ENCODE measurements around the gene ADGRG3.
"Not testable (repeated sequence)": the region's sequence is repeated elsewhere in the genome, so short reads cannot be mapped to it uniquely, and the experiment has no call there.

Gene ADGRG3

DNA sequence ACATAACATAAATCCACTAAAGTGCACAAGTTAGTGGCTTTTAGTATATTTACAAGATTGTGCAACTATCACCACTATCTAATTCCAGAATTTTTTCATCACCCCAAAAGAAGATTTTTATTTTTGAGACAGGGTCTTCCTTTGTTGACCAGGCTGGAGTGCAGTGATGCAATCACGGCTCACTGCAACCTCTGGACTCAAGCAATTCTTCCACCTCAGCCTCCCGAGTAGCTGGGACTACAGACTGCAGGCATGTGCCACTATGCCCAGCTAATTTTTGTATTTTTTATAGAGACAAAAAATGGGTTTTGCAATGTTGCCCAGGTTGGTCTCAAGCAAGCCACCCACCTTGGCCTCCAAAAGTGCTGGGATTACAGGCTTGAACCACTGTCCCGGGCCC, 41.6 kb downstream of the ADGRG3 start:
- TF ChIP-seq, protein P1, sequence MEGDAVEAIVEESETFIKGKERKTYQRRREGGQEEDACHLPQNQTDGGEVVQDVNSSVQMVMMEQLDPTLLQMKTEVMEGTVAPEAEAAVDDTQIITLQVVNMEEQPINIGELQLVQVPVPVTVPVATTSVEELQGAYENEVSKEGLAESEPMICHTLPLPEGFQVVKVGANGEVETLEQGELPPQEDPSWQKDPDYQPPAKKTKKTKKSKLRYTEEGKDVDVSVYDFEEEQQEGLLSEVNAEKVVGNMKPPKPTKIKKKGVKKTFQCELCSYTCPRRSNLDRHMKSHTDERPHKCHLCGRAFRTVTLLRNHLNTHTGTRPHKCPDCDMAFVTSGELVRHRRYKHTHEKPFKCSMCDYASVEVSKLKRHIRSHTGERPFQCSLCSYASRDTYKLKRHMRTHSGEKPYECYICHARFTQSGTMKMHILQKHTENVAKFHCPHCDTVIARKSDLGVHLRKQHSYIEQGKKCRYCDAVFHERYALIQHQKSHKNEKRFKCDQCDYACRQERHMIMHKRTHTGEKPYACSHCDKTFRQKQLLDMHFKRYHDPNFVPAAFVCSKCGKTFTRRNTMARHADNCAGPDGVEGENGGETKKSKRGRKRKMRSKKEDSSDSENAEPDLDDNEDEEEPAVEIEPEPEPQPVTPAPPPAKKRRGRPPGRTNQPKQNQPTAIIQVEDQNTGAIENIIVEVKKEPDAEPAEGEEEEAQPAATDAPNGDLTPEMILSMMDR (IDR thresholded peaks at IDR 0.05; ENCODE audit: low read length), result no peak
- TF ChIP-seq EZH2phosphoT487 (IDR thresholded peaks at IDR 0.05; ENCODE audit: low read length), result no peak
- no peak for TF ChIP-seq EZH2 (optimal IDR thresholded peaks at IDR 0.05; ENCODE audit: low read depth, low read length)
- peaks cover 1% of the 10 kb centered on the region; the same call in 1 of the 2 replicates for H3K27me3 ChIP-seq (replicated peaks; ENCODE audit: insufficient read depth, low read length)

DNA sequence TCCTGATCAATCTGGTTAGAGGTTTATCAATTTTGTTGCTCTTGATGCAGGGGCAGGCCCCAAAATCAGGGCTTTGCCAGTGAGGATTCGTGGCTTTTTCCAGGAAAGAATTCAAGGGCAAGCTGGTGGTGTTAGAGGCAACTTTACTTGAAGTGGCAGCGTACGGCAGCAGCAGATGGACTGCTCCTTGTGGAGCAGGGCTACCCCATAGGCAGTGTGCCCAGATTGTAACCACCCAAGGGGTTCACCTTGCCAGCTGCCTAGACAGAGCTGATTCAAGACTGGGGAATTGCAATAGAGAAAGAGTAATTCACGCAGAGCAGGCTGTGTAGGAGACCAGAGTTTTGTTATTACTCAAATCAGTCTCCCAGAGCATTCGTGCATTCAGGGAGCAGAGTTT, 43.2 kb downstream of the ADGRG3 start:
- no peaks in the 10 kb centered on the region for H3F3A ChIP-seq (ENCODE audit: insufficient read depth, low read length)
- H3K79me2 ChIP-seq (ENCODE audit: low read length), result no peaks in the 10 kb centered on the region
- H3K4me2 ChIP-seq (ENCODE audit: low read depth, low read length), result no peak overlapping the region
- no peaks in the 10 kb centered on the region for H4K20me1 ChIP-seq (ENCODE audit: insufficient read depth, low read length)
- H3K4me1 ChIP-seq (ENCODE audit: low read length), result no peaks in the 10 kb centered on the region
- H3K9ac ChIP-seq (ENCODE audit: low read length), result no peak overlapping the region
- TF ChIP-seq EZH2phosphoT487 (IDR thresholded peaks at IDR 0.05; ENCODE audit: low read length), result no peak
- TF ChIP-seq, protein P1 (IDR thresholded peaks at IDR 0.05; ENCODE audit: low read length), result no peak
- H3K27ac ChIP-seq (ENCODE audit: low read length), result no peak overlapping the region
- H3K4me3 ChIP-seq (ENCODE audit: low read length), result no peak overlapping the region
- H3K27me3 ChIP-seq (replicated peaks; ENCODE audit: insufficient read depth, low read length), result no peaks in the 10 kb centered on the region; the same call in 1 of the 2 replicates
- no peaks in the 10 kb centered on the region for H3K36me3 ChIP-seq (replicated peaks; ENCODE audit: insufficient read depth, low read length)
- H3K9me2 ChIP-seq (replicated peaks; ENCODE audit: insufficient read depth, low read length), result no peaks in the 10 kb centered on the region
- DNase-seq, result no peak
- H3K9me3 ChIP-seq (replicated peaks; ENCODE audit: insufficient read depth, low read length), result no peaks in the 10 kb centered on the region
- H2AFZ ChIP-seq (ENCODE audit: low read length), result no peak overlapping the region

More for the DNA sequence above, 41.6 kb downstream of the ADGRG3 start:
- no peak for DNase-seq
- Histone ChIP-seq H3K79me2 (ENCODE audit: low read length) (no peaks in the 10 kb centered on the region), H3K9ac (ENCODE audit: low read length) (no peak overlapping the region), H3F3A (ENCODE audit: insufficient read depth, low read length) (no peaks in the 10 kb centered on the region), H3K36me3 (replicated peaks; ENCODE audit: insufficient read depth, low read length) (no peaks in the 10 kb centered on the region), H3K4me3 (ENCODE audit: low read length) (no peak overlapping the region), H4K20me1 (ENCODE audit: insufficient read depth, low read length) (no peaks in the 10 kb centered on the region), H3K27ac (ENCODE audit: low read length) (no peak overlapping the region), H3K9me2 (replicated peaks; ENCODE audit: insufficient read depth, low read length) (no peaks in the 10 kb centered on the region), H3K4me2 (ENCODE audit: low read depth, low read length) (no peak overlapping the region), H3K9me3 (replicated peaks; ENCODE audit: insufficient read depth, low read length) (no peaks in the 10 kb centered on the region), H3K4me1 (ENCODE audit: low read length) (no peaks in the 10 kb centered on the region), H2AFZ (ENCODE audit: low read length) (no peak overlapping the region)

DNA sequence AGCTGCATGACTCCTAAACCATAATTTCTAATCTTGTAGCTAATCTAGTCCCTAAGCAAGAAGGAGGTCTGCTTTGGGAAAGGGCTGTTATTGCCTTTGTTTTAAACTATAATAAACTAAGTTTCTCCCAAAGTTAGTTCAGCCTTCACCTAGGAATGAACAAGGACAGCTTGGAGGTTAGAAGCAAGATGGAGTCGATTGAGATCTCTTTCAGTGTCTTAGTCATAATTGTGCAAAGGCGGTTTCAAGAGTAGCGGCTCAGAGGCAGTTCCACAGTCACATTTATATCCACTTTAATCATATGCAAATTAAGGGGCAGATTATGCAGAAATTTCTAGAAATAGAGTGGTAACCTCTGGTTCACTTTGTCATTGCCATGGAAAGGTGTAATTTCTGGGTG, 43.9 kb downstream of the ADGRG3 start:
- no peak for DNase-seq
- H3K9me2 ChIP-seq (replicated peaks; ENCODE audit: insufficient read depth, low read length), result no peaks in the 10 kb centered on the region
- H3K27me3 ChIP-seq (replicated peaks; ENCODE audit: insufficient read depth, low read length), result no peaks in the 10 kb centered on the region; the same call in 1 of the 2 replicates
- no peak overlapping the region for H3K4me3 ChIP-seq (ENCODE audit: low read length)
- no peaks in the 10 kb centered on the region for H3F3A ChIP-seq (ENCODE audit: insufficient read depth, low read length)
- H3K27ac ChIP-seq (ENCODE audit: low read length), result no peak overlapping the region
- H2AFZ ChIP-seq (ENCODE audit: low read length), result no peak overlapping the region
- TF ChIP-seq, protein P1 (IDR thresholded peaks at IDR 0.05; ENCODE audit: low read length), result no peak
- TF ChIP-seq EZH2phosphoT487 (IDR thresholded peaks at IDR 0.05; ENCODE audit: low read length), result no peak
- no peak for TF ChIP-seq EZH2 (optimal IDR thresholded peaks at IDR 0.05; ENCODE audit: low read depth, low read length)
- no peaks in the 10 kb centered on the region for H3K79me2 ChIP-seq (ENCODE audit: low read length)
- no peaks in the 10 kb centered on the region for H3K36me3 ChIP-seq (replicated peaks; ENCODE audit: insufficient read depth, low read length)
- H3K4me2 ChIP-seq (ENCODE audit: low read depth, low read length), result no peak overlapping the region
- no peaks in the 10 kb centered on the region for H4K20me1 ChIP-seq (ENCODE audit: insufficient read depth, low read length)
- no peak overlapping the region for H3K9ac ChIP-seq (ENCODE audit: low read length)
- no peaks in the 10 kb centered on the region for H3K4me1 ChIP-seq (ENCODE audit: low read length)
- no peaks in the 10 kb centered on the region for H3K9me3 ChIP-seq (replicated peaks; ENCODE audit: insufficient read depth, low read length)

DNA sequence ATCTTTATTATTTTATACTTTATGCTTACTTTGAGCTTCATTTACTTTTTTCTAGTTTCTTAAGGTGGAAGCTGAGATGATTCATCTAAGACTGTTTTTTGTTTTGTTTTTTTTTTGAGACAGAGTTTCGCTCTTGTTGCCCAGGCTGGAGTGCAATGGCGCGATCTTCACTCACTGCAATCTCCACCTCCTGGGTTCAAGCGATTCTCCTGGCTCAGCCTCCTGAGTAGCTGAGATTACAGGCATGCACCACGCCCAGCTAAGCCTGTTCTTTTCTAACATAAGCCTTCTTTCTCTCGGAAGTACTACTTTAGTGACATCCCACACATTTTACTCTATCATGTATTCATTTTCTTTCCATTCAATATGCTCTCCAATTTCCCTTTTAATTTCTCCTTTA, 44.5 kb downstream of the ADGRG3 start:
- not testable (repeated sequence) for H3K36me3 ChIP-seq (replicated peaks; ENCODE audit: insufficient read depth, low read length); H3K27me3 ChIP-seq (replicated peaks; ENCODE audit: insufficient read depth, low read length); H4K20me1 ChIP-seq (ENCODE audit: insufficient read depth, low read length); H3K4me2 ChIP-seq (ENCODE audit: low read depth, low read length); H3K4me3 ChIP-seq (ENCODE audit: low read length); H2AFZ ChIP-seq (ENCODE audit: low read length); H3F3A ChIP-seq (ENCODE audit: insufficient read depth, low read length); H3K9ac ChIP-seq (ENCODE audit: low read length); DNase-seq; H3K9me3 ChIP-seq (replicated peaks; ENCODE audit: insufficient read depth, low read length); H3K9me2 ChIP-seq (replicated peaks; ENCODE audit: insufficient read depth, low read length); H3K4me1 ChIP-seq (ENCODE audit: low read length); H3K27ac ChIP-seq (ENCODE audit: low read length); H3K79me2 ChIP-seq (ENCODE audit: low read length)

Data from MM.1S (cell line).